ENCODE results near the gene KCTD14. TPM values are rescaled to one million over a fixed set of nuclear protein-coding genes. Genes with fewer than 3 reads are reported as not detected.
A peak's percentile ranks its signal among the peaks of the same experiment; 100 is the strongest.

The KCTD14 gene
- total and polyA plus RNA-seq, 9 of the 15 experiments (the other 6 are each of a cell fraction or from before 2014, with no cell fraction given) = 0.04 to 0.30 (median 0.11) TPM; not detected in 2

DNA sequence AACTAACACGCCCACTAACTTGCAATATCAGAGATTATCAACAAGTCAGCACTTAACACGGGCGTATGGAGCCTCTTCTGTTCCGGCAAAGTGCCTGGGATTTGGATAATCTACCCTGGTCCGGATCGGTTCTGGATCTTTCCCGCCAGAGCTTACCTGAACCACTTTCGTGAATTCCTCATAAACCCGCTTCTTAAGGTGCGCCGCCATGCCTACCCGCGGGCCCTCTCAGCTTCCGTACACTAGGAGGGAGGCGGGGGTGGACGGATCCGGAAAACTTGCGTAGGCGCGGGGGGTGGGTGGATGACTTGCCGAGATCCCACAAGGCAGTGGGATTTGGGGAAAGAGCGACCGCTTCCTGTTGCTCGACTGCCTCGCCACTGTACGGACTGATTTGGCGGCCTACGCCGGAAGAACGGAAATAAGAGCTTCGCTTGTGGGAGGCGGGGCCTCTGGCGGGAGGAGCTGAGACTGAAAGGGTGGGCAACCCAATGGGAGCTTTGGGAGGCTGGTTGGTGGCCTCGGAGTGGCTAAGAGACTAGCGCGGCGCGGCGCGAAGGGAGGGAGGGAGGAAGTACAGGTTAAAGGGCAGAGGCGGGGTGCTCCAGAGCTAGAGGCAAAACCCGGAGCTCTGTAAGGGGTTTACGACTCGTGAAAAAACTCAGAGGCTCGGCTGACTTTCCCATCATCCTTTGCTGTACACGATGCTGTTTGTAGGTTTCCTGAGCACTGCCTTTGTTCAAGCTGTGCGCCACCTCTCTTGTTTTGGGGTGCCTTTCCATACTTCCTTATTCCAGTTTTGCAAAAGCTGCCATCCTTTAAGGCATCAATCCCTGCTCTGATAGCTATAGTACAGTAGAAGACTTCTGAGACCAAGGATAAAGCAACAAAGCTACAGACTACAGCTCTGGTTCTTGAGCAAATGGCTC lies 28.4 kb downstream of the KCTD14 start, which contains the start of gene INTS4 (continued):
- peak; percentile 62 to 96 (median 89) for TF ChIP-seq YY1 (IDR thresholded peaks at IDR 0.05; ENCODE audit: borderline replicate concordance in 1 of 3, control insufficient read depth in 1 of 3, extremely low read depth in 1 of 3, insufficient read depth in 3 of 3, insufficient read length in 1 of 3, insufficient replicate concordance in 2 of 3, low read depth in 1 of 3, low read length in 2 of 3)
- no peak for TF ChIP-seq SMAD1 (IDR thresholded peaks at IDR 0.05; ENCODE audit: low read depth, low read length, partially characterized antibody)
- TF ChIP-seq PURB (CRISPR knock-in tag; IDR thresholded peaks at IDR 0.05; ENCODE audit: low read depth) = no peak
- TF ChIP-seq ARID2 (IDR thresholded peaks at IDR 0.05) = no peak
- TF ChIP-seq, protein P1, sequence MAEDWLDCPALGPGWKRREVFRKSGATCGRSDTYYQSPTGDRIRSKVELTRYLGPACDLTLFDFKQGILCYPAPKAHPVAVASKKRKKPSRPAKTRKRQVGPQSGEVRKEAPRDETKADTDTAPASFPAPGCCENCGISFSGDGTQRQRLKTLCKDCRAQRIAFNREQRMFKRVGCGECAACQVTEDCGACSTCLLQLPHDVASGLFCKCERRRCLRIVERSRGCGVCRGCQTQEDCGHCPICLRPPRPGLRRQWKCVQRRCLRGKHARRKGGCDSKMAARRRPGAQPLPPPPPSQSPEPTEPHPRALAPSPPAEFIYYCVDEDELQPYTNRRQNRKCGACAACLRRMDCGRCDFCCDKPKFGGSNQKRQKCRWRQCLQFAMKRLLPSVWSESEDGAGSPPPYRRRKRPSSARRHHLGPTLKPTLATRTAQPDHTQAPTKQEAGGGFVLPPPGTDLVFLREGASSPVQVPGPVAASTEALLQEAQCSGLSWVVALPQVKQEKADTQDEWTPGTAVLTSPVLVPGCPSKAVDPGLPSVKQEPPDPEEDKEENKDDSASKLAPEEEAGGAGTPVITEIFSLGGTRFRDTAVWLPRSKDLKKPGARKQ (CRISPR knock-in tag; IDR thresholded peaks at IDR 0.05) = peak; percentile 49; the same call in 1 of the 2 replicates
- TF ChIP-seq ELF2 (CRISPR knock-in tag; IDR thresholded peaks at IDR 0.05) = peak; percentile 53; the same call in 1 of the 2 replicates
- TF ChIP-seq RBBP5 (IDR thresholded peaks at IDR 0.05; ENCODE audit: borderline replicate concordance, insufficient read depth, low read length, poor library complexity, severe bottlenecking) = peak; percentile 64
- peak; percentile 89 for TF ChIP-seq NFYB (IDR thresholded peaks at IDR 0.05; ENCODE audit: extremely low read depth, insufficient read length)
- 0 out of 2 replicates have a peak, but pooled peaks have one; percentile 48 for TF ChIP-seq ZZZ3 (IDR thresholded peaks at IDR 0.05)
- no peak for TF ChIP-seq HNRNPK (IDR thresholded peaks at IDR 0.05; ENCODE audit: low read depth, low read length, poor library complexity, severe bottlenecking)
- no peak for TF ChIP-seq ZNF165 (CRISPR knock-in tag; IDR thresholded peaks at IDR 0.05; ENCODE audit: borderline replicate concordance)
- peak; percentile 71 for TF ChIP-seq CTBP1 (IDR thresholded peaks at IDR 0.05; ENCODE audit: borderline replicate concordance)
- TF ChIP-seq, protein P2, sequence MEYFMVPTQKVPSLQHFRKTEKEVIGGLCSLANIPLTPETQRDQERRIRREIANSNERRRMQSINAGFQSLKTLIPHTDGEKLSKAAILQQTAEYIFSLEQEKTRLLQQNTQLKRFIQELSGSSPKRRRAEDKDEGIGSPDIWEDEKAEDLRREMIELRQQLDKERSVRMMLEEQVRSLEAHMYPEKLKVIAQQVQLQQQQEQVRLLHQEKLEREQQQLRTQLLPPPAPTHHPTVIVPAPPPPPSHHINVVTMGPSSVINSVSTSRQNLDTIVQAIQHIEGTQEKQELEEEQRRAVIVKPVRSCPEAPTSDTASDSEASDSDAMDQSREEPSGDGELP (CRISPR knock-in tag; IDR thresholded peaks at IDR 0.05; ENCODE audit: borderline replicate concordance) = peak; percentile 87
- TF ChIP-seq CCNT2 (IDR thresholded peaks at IDR 0.05; ENCODE audit: borderline replicate concordance, extremely low read depth, insufficient read length, low read depth, low read length) = peak; percentile 57
- TF ChIP-seq, protein P3, sequence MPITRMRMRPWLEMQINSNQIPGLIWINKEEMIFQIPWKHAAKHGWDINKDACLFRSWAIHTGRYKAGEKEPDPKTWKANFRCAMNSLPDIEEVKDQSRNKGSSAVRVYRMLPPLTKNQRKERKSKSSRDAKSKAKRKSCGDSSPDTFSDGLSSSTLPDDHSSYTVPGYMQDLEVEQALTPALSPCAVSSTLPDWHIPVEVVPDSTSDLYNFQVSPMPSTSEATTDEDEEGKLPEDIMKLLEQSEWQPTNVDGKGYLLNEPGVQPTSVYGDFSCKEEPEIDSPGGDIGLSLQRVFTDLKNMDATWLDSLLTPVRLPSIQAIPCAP (CRISPR knock-in tag; IDR thresholded peaks at IDR 0.05; ENCODE audit: borderline replicate concordance) = 0 out of 2 replicates have a peak, but pooled peaks have one; percentile 51
- TF ChIP-seq, protein P4, sequence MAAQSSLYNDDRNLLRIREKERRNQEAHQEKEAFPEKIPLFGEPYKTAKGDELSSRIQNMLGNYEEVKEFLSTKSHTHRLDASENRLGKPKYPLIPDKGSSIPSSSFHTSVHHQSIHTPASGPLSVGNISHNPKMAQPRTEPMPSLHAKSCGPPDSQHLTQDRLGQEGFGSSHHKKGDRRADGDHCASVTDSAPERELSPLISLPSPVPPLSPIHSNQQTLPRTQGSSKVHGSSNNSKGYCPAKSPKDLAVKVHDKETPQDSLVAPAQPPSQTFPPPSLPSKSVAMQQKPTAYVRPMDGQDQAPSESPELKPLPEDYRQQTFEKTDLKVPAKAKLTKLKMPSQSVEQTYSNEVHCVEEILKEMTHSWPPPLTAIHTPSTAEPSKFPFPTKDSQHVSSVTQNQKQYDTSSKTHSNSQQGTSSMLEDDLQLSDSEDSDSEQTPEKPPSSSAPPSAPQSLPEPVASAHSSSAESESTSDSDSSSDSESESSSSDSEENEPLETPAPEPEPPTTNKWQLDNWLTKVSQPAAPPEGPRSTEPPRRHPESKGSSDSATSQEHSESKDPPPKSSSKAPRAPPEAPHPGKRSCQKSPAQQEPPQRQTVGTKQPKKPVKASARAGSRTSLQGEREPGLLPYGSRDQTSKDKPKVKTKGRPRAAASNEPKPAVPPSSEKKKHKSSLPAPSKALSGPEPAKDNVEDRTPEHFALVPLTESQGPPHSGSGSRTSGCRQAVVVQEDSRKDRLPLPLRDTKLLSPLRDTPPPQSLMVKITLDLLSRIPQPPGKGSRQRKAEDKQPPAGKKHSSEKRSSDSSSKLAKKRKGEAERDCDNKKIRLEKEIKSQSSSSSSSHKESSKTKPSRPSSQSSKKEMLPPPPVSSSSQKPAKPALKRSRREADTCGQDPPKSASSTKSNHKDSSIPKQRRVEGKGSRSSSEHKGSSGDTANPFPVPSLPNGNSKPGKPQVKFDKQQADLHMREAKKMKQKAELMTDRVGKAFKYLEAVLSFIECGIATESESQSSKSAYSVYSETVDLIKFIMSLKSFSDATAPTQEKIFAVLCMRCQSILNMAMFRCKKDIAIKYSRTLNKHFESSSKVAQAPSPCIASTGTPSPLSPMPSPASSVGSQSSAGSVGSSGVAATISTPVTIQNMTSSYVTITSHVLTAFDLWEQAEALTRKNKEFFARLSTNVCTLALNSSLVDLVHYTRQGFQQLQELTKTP (IDR thresholded peaks at IDR 0.05; ENCODE audit: low read depth in 1 of 2, partially characterized antibody in 2 of 2) = peak; percentile 57 to 82
- no peak for TF ChIP-seq ZNF444 (CRISPR knock-in tag; IDR thresholded peaks at IDR 0.05)
